Right renal cortex interstitium (tissue), 3 donors: ENCODE data around the gene ATP5PB. TPM values are rescaled to one million over a fixed set of nuclear protein-coding genes. Genes with fewer than 3 reads are reported as not detected.

Experiments used
- DNase-seq, 3 donors: peaks; one replicate each; pipeline ENCODE4 v3.0.0-alpha.2; 2013; ENCODE audit warnings: low read depth in 3 of 3, low spot score in 2 of 3
- polyA plus RNA-seq, 3 donors: library from polyadenylated mRNA; unstranded; fragments of 120-200 nt; gene quantifications; one replicate each; pipeline ENCODE4 v1.2.1, GENCODE V29; 2013; ENCODE audit not compliant: insufficient read length in 3 of 3

ATP5PB gene, protein sequence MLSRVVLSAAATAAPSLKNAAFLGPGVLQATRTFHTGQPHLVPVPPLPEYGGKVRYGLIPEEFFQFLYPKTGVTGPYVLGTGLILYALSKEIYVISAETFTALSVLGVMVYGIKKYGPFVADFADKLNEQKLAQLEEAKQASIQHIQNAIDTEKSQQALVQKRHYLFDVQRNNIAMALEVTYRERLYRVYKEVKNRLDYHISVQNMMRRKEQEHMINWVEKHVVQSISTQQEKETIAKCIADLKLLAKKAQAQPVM
- 100 to 1,000 TPM; 438 to 460 (median 449) TPM for polyA plus RNA-seq

GRCh38 chr1:111448918-111449702, at the start of gene ATP5PB, which contains the start of gene WDR77:
Gene ATP5PB (plus strand): TSS chr1:111449464. CDS start chr1:111449542, 78 bp downstream.
Gene WDR77 (minus strand): TSS chr1:111449256. CDS start chr1:111449169, 87 bp downstream.
- DNase-seq, result peak; percentile 96 to 99 (median 98)

GRCh38 chr1:111399792-111400610, 49.3 kb upstream of the ATP5PB start:
- DNase-seq, result peak in 1 of 3 donors; percentile 12

DNA sequence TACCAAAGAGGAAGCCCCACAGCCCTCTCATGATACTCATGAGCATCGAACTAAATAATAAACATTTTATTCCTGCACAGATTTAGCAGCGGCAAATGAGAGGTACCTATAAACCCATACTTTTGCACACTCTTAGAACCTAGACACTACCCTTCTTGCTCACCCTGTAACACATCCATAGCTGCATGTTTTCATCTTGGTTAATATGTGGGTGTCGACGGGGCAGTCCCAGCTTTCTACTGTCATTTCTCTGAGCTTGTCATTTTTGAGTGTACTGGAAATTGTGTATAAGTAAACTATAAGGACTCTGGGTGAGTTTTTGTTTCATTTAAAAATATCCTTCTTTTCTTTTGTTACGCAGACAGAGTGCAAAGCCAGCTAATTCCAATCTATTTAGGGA, 47.2 kb upstream of the ATP5PB start:
- DNase-seq, result no peak

DNA sequence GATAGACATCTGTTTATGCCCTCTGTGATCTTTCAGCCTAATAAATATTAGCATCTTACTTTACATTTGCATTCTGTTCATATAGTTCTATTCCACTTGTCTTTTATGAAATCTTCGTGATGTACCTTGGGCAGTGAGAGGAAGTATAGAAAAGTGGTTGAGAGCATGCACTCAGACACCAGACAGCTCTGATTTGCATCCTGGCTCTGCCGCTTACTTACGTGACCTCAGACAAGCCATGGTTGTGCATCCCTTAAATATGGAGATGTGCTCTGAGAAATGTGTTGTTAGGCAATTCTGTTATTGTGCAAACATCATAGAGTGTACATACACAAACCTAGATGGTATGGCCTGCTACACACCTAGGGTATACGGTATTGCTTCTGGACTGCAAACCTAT, 44.7 kb upstream of the ATP5PB start:
- DNase-seq, result no peak

DNA sequence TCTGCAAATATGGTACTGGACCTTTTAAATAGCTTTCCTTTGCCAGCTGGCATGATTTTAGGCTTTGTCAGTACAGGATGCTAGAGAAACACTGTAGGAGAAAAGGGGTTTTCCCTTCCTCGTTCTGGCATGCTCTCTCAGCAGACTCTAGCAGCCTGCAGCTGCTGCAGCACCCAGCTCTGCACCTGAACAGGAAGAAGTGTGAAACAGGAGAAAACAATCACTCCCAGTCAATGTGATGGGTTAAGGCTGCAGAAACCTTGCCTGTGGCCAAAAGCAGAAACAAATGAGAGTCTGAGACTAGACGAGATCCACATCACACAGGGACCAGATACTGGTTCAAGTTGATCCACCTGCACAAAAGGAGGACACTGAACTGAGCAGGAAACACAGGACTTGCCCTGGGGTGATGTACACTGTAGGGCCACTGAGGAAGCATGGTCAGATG, 42.9 kb upstream of the ATP5PB start:
- no peak for DNase-seq

DNA sequence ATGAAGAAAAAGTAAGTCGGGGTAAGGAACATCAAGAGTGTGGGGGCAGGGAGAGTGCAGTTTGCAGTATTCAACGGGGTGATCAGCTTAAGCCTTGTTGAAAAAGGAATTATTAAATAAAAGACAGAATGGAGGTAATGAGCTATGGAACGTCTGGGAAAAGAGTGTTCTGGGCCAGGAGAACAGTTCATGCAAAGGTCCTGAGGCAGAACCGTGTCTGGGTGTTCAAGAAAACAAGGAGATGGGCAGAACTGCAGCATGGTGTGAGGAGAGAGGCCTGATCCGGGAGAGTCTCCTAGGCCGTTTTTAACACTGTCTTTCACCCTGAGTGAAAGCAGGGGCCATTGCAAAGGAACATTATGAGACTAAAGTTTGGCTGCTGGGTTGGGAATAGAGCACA, 42.0 kb upstream of the ATP5PB start:
- DNase-seq, result no peak

DNA sequence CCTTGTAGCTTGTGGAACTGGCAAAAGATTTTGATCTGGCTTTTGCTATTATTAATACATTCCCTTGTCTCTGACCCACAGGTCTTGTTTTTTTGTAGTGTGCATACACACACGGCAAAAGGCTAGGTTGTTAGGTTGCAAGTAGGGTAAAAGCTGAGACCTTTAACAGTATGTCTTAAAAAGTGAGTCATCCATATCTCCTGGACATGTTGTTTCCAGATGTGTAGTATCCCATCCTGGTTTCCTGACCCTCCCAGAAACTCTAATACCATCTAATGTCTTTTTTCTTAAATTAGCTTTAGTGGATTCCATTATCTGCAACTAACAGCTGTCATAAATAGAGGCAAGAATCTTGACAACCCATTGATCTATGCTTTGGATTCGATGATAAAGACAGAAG, 36.4 kb upstream of the ATP5PB start:
- DNase-seq, result no peak

DNA sequence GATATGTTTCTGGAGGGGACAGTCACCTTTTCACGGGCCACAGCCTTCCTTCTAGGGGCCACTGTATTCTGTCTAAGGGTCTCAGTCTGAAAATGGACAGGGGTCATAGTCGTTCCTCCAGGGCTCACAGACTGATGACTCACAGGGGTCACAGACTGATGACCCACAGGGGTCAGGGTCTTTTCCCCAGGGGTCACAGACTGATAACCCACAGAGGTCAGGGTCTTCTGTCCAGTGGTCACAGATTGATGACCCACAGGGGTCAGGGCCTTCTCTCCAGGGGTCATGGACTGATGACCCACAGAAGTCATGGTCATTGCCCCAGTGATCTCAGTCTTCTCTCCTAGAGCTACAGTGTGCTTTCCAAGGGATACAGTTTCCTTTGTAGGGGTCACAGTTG, 34.5 kb upstream of the ATP5PB start:
- no peak for DNase-seq

DNA sequence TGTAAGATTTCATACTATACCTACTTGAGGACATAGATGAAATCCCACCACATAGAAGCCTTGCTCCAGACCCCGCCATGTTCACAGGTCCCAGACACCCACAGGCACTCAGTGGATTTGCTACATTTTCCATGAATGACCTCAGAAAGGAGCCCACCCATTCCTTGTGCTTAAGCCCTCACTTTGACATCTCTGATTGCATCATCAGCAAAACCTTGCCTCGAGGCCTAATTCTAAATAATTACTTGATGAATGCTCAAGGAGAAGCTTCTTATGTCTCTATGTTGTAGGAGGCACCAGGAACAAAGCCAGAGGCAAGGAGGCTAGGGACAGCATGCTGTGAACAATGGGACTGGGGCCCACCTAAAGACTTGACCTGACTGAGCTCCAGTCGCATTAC, 33.8 kb upstream of the ATP5PB start:
- DNase-seq, result no peak

DNA sequence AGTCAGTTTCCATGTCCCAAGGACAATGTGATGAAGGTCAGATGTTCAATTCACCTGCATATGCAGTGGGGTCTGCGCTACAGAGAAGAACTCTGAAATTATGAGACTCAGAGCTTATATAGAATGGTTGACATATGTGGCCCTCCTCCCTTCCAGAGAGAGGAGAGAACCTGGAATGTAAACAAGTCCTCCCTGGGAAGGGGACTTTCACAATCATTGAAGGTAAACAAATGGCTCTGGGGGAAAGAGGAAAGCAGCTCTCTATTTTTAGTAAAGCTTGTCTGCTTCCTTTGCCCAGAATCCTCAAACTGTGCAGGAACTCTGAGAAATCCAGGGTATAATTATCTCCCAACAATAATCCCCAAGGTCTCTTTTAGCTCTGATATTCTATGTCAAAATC, 31.5 kb upstream of the ATP5PB start:
- DNase-seq, result no peak

GRCh38 chr1:111419037-111419436, 30.2 kb upstream of the ATP5PB start:
- DNase-seq, result no peak

- DNase-seq, result no peak
Measured at GRCh38 chr1:111420377-111420776, 28.9 kb upstream of the ATP5PB start.

DNA sequence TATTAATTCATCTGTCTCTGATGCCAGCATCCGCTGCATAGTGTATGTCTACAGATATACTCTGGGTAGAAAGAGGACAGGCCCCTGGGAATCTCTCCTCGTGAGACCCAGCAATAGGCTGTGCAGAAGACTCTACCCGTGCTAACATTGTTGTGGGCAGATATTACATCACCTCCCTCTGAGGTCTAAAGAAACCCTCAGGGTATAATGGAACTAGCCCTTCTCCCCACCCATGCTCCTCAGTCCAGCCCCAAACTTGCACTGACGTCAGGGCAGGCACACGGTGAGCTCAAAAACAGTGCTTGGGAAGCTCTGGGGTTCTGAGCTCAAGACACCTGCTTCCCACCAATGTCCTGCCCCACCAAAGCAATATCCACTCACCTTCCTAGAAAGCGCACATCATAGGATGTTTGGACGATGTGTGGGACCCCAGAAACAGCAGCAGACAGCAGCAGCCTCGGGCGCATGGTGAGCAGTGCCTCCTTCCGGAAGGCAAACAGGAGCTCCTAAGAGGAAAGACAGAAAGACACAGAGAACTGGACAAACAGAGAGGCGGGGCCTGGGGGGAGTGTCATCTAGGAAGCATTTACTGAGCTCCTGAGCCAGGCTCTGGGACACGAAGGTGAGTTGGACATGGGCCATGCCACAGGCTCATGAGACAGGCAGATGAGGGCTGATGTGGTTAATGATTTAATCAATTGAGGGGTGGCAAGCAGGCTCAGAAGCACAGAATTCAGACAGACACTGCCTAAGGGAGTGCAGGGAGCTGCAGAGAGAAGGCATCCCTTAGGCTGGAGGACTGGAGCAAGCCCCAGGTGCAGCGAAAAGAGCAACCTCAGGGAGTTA, 26.5 kb upstream of the ATP5PB start:
- no peak for DNase-seq

GRCh38 chr1:111424281-111424680, 25.0 kb upstream of the ATP5PB start:
- no peak for DNase-seq

DNA sequence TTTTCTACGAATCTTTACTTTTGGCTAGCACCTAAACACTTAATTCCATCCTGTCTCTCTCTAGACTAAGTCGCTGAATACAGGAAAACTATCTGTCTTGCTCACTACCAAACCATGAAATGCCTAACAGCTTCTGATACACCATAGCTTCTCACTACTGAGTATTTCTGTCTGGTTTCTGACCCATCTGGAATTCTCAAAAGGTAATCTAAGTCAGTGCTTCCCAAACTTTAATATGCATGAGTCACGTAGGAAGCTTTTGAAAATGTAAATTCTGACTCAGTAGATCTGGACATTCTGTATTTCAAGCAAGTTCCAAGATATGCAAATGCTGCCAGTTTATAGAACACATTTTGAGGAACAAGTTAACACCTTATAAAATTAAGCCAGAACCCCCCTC, 12.5 kb upstream of the ATP5PB start:
- no peak for DNase-seq

DNA sequence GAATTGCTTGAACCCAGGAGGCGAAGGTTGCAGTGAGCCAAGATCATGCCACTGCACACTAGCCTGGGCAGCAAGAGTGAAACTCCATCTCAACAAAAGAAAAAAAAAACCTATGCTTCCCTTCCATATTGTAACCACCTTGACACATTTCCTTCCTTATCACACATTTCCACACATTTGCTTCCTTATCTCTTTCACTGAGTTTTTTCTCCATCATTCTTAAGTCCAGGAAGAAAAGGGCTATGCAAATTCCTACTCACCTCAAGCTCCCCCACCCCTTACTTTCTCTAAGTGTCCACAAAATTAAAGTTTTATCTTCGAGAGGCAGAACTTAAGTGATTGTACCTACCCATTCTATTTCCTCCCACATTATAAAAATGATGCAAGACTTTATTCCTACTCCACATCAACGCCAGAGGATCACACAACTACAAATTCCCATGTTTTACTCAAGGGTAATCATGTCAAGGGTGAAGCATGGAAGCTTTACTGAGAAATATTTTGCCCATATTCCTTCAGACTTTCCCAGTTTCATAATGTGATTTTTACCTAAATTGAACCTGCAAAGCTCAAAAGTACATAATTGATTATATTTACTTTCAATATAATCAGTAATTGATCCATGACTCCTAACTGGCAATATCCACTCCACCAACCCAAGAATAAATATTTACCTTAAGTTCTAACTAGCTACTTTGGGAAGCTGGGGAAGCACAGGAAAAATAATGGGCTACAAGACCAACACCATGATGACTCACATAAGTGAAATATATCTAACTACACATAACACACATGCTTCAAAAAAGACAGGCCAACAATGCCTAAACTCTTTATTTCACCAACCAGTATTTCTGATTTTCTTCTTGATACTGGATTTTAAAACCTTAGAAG, 9.6 kb upstream of the ATP5PB start:
- DNase-seq, result no peak

DNA sequence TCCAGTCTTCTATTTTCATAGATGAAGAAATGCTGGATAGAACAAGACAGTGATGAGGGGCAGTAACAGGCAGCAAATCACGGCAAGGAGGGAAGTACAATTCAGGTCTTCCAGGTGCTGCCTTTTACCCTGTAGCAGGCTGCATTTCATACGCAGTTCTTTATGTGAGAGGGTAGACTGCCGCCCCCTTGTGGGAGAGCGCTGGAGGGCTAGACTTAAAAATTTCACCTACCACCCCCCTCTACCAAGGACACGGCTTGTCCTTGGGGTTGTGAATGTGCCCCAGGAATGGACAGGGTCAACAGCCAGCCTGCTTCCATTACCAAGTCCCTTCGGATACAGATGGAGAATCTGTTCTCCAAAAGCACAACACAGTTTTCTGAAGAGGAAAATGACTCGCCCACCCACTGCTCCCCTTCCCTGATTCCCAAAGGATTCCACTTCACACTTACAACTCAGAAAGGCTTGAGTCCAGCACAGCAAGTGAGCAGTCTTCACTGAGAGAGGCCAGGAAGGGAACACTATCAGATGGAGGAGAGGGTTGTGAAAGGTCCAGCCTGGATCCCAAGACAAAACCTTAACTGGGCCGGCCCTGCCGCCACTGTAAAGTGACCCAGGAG, 7.6 kb upstream of the ATP5PB start:
- DNase-seq, result no peak

- DNase-seq, result no peak
Measured at GRCh38 chr1:111442457-111442856, 6.8 kb upstream of the ATP5PB start.

- no peak for DNase-seq
Measured at GRCh38 chr1:111444031-111444430, 5.2 kb upstream of the ATP5PB start.
